Osteocyte (in vitro differentiated cells): ENCODE data around the gene PTPN1. TPM values are rescaled to one million over a fixed set of nuclear protein-coding genes. Genes with fewer than 3 reads are reported as not detected.

ENCODE experiments used
- DNase-seq: peaks from one replicate; pipeline ENCODE4 v3.0.0; 2021; ENCODE audit warnings: mixed read lengths; ENCODE audit not compliant: unreplicated experiment; ENCODE audit errors: extremely low spot score
- H3K27ac Mint-ChIP-seq: one replicate; pipeline ENCODE4 v1.8.0; 2021; ENCODE audit warnings: mild to moderate bottlenecking, mixed read lengths; ENCODE audit not compliant: unreplicated experiment
- H3K27me3 Mint-ChIP-seq: one replicate; pipeline ENCODE4 v1.8.0; 2021; ENCODE audit warnings: mixed read lengths; ENCODE audit not compliant: unreplicated experiment
- H3K36me3 Mint-ChIP-seq: one replicate; pipeline ENCODE4 v1.8.0; 2021; ENCODE audit warnings: mixed read lengths; ENCODE audit not compliant: unreplicated experiment
- H3K4me1 Mint-ChIP-seq: one replicate; pipeline ENCODE4 v1.8.0; 2021; ENCODE audit warnings: mixed read lengths; ENCODE audit not compliant: unreplicated experiment
- H3K4me3 Mint-ChIP-seq: one replicate; pipeline ENCODE4 v1.8.0; 2021; ENCODE audit warnings: mild to moderate bottlenecking, moderate library complexity, mixed read lengths; ENCODE audit not compliant: unreplicated experiment
- H3K9me3 Mint-ChIP-seq: one replicate; pipeline ENCODE4 v1.8.0; 2021; ENCODE audit warnings: mixed read lengths; ENCODE audit not compliant: unreplicated experiment
- CTCF ChIP-seq: fragments of 200-600 bp; sonication (generic); IDR thresholded peaks from 2 replicates; pipeline ENCODE4 v1.5.0; 2021; ENCODE audit warnings: antibody characterized with exemption, mild to moderate bottlenecking, moderate library complexity
- total RNA-seq: library from RNA; stranded (reverse); gene quantifications from 2 replicates; pipeline ENCODE4 v1.2.1, GENCODE V29; 2021

Gene PTPN1
- total RNA-seq, 1 donor from 2014 or later: 29.1 TPM

GRCh38 chr20:50559149-50559548, 49.0 kb downstream of the PTPN1 start:
- no peak overlapping the region for H3K4me3 Mint-ChIP-seq

DNA sequence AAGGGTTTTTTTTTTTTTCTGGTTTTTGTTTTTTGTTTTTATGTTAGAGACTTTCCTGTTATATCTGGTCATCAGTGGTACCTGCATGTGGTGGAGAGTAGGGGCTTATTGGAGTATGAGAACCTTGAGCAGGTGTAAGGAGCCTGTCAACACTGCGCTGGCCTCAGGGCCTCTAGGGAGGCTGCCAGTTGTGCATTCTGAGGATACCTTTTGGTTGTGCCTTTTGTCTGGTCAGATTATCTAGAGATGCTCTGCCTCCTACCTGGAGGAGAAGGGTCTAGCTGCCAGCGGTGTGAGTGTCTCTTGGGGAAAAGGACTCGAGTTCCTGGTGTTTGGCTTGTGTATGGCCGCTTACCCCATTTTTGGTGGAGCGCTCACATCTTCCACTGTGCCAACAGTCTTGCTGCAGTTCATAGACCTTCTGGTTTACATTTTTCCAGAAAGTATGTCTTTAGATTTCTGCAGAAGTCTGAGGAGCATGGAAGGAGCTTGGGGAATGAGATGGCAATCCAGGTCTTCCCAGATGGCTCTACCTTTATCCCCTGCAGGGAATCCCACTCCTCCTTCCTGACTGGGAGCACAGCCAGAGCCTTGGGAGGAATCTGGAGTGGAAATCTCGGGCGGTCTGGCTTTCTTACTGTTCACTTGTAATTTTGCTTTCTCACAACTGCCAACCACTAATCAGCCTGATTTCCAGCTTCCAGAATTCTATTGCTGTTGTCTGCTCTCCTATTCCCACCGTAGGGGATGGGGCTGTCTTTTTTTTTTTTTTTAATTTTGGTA, 49.9 kb downstream of the PTPN1 start:
- peak overlapping the region; percentile 85 for H3K27ac Mint-ChIP-seq
- peaks cover 14% of the 10 kb centered on the region for H3K36me3 Mint-ChIP-seq
- no peaks in the 10 kb centered on the region for H3K27me3 Mint-ChIP-seq
- no peak for TF ChIP-seq CTCF
- peaks cover 6% of the 10 kb centered on the region for H3K9me3 Mint-ChIP-seq
- peaks cover 46% of the 10 kb centered on the region for H3K4me1 Mint-ChIP-seq
- no peak overlapping the region for H3K4me3 Mint-ChIP-seq
- no peak for DNase-seq

More at GRCh38 chr20:50559149-50559548, 49.0 kb downstream of the PTPN1 start:
- Mint-ChIP-seq H3K27ac (peak overlapping the region; percentile 85), H3K4me1 (peaks cover 46% of the 10 kb centered on the region), H3K27me3 (no peaks in the 10 kb centered on the region), H3K36me3 (peaks cover 11% of the 10 kb centered on the region), H3K9me3 (peaks cover 6% of the 10 kb centered on the region)
- DNase-seq: no peak
- no peak for TF ChIP-seq CTCF

DNA sequence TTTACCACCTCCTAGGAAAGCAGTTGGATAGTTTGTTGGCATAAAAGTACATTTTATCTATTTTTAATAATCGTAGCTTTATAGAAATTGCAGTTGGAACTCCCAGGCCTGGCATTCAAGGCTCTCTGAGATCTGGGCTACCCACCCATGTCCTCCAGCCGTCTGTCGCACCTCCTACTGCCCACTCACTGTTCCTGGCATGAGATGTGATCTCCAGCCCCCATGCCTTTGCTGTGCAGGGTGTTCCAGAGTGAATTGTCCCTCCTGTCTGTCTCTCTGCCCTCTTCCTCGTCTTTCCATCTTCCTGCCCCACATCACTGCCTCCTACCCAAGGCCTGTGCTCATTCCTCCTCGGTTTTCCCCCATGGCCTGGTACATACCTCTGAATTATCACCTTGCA, 50.7 kb downstream of the PTPN1 start:
- no peak for DNase-seq
- Mint-ChIP-seq H3K27ac (peak overlapping the region; percentile 94), H3K36me3 (peaks cover 20% of the 10 kb centered on the region), H3K4me3 (peak overlapping the region; percentile 29), H3K27me3 (no peaks in the 10 kb centered on the region), H3K4me1 (peaks cover 46% of the 10 kb centered on the region), H3K9me3 (peaks cover 6% of the 10 kb centered on the region)
- TF ChIP-seq CTCF: no peak

GRCh38 chr20:50561379-50562078, 51.3 kb downstream of the PTPN1 start:
- Mint-ChIP-seq H3K27ac (peak overlapping the region; percentile 94), H3K9me3 (peaks cover 6% of the 10 kb centered on the region), H3K27me3 (no peaks in the 10 kb centered on the region), H3K4me1 (peaks cover 46% of the 10 kb centered on the region), H3K36me3 (peaks cover 20% of the 10 kb centered on the region), H3K4me3 (peak overlapping the region; percentile 29)
- DNase-seq: no peak
- no peak for TF ChIP-seq CTCF

DNA sequence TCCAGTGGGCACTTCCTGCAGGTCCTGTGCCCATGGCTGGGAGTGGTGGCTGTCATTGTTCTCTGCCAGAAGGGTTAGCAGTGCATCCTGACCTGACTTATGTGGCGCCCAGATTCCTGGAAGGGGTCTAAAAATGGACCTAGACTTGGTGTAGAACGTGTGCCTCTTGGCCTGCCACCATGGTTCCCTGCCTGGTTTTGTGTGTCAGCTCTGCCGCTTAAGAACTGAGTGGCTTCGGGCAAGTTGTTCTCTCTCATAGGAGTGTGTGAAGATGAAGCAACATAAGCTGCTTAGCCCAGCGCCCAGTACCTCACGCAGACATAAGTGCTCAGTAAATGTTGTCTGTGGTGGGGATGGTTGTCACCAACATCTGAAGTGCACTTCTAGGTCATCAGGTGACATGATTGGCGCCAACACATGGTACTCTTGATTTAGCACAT, 52.1 kb downstream of the PTPN1 start:
- H3K4me1 Mint-ChIP-seq: peaks cover 46% of the 10 kb centered on the region
- TF ChIP-seq CTCF: no peak
- DNase-seq: no peak
- peaks cover 20% of the 10 kb centered on the region for H3K36me3 Mint-ChIP-seq
- H3K27ac Mint-ChIP-seq: peak overlapping the region; percentile 94
- no peaks in the 10 kb centered on the region for H3K27me3 Mint-ChIP-seq
- H3K4me3 Mint-ChIP-seq: no peak overlapping the region
- H3K9me3 Mint-ChIP-seq: peaks cover 6% of the 10 kb centered on the region
